ENCODE measurements around the gene RLBP1. TPM values are rescaled to one million over a fixed set of nuclear protein-coding genes. Genes with fewer than 3 reads are reported as not detected.

The RLBP1 gene
- total and polyA plus RNA-seq, 2 experiments from 2014 or later, result not detected

- H3K27me3 ChIP-seq (replicated peaks; ENCODE audit: insufficient read depth), result 0 out of 2 replicates have a peak, but pooled peaks cover 6% of the 10 kb centered on the region
- H3K4me2 ChIP-seq (ENCODE audit: unreplicated experiment), result no peak overlapping the region
- no peaks in the 10 kb centered on the region for H3K4me1 ChIP-seq (ENCODE audit: insufficient read depth)
- no peak for DNase-seq
- H3F3A ChIP-seq (ENCODE audit: insufficient read depth), result no peaks in the 10 kb centered on the region
- no peak overlapping the region for H3K9ac ChIP-seq
- no peak overlapping the region for H2AFZ ChIP-seq
- H3K9me3 ChIP-seq (ENCODE audit: low read depth), result no peaks in the 10 kb centered on the region
- no peak overlapping the region for H3K27ac ChIP-seq
- H3K79me2 ChIP-seq (ENCODE audit: insufficient read depth), result no peaks in the 10 kb centered on the region
- H3K9me2 ChIP-seq (ENCODE audit: insufficient read depth), result no peaks in the 10 kb centered on the region
- no peak for TF ChIP-seq EZH2phosphoT487 (IDR thresholded peaks at IDR 0.05; ENCODE audit: insufficient read depth, low read depth)
- TF ChIP-seq EZH2 (IDR thresholded peaks at IDR 0.05; ENCODE audit: insufficient read depth, poor library complexity, severe bottlenecking), result no peak
- no peaks in the 10 kb centered on the region for H4K20me1 ChIP-seq (ENCODE audit: insufficient read depth)
- 68 to 73% methylated on average over 5 of the region's 5 CpGs for WGBS, 2 experiments (ENCODE audit: low coverage in 1 of 2, low lambda C conversion rate in 2 of 2, missing lambda C conversion rate in 2 of 2)
- no peaks in the 10 kb centered on the region for H3K36me3 ChIP-seq (ENCODE audit: low read depth)
- H3K4me3 ChIP-seq, result no peak overlapping the region
- in situ Hi-C loops (cut with MboI), result no loop called here
Measured at GRCh38 chr15:89211678-89212170, 9.7 kb downstream of the RLBP1 start.

GRCh38 chr15:89209057-89209456 lies 12.3 kb downstream of the RLBP1 start:
- TF ChIP-seq EZH2 (IDR thresholded peaks at IDR 0.05; ENCODE audit: insufficient read depth, poor library complexity, severe bottlenecking) (no peak), EZH2phosphoT487 (IDR thresholded peaks at IDR 0.05; ENCODE audit: insufficient read depth, low read depth) (no peak)
- Histone ChIP-seq H3K4me1 (ENCODE audit: insufficient read depth) (0 out of 2 replicates have a peak, but pooled peaks cover 1% of the 10 kb centered on the region), H3K9me3 (ENCODE audit: low read depth) (no peaks in the 10 kb centered on the region), H3K79me2 (ENCODE audit: insufficient read depth) (no peaks in the 10 kb centered on the region), H3K27ac (no peak overlapping the region), H2AFZ (no peak overlapping the region), H3K36me3 (ENCODE audit: low read depth) (no peaks in the 10 kb centered on the region), H3K9me2 (ENCODE audit: insufficient read depth) (no peaks in the 10 kb centered on the region), H3K4me3 (no peak overlapping the region), H3K4me2 (ENCODE audit: unreplicated experiment) (no peak overlapping the region), H3F3A (ENCODE audit: insufficient read depth) (no peaks in the 10 kb centered on the region), H4K20me1 (ENCODE audit: insufficient read depth) (no peaks in the 10 kb centered on the region), H3K27me3 (replicated peaks; ENCODE audit: insufficient read depth) (0 out of 2 replicates have a peak, but pooled peaks cover 6% of the 10 kb centered on the region), H3K9ac (no peak overlapping the region)
- no peak for DNase-seq
- WGBS, 2 experiments (ENCODE audit: low coverage in 1 of 2, low lambda C conversion rate in 2 of 2, missing lambda C conversion rate in 2 of 2), result 83 to 92% methylated on average over 1 of the region's 1 CpG
- in situ Hi-C loops (cut with MboI), result no loop called here

GRCh38 chr15:89208256-89208655 lies 13.1 kb downstream of the RLBP1 start:
- Histone ChIP-seq H3K4me3 (no peak overlapping the region), H3F3A (ENCODE audit: insufficient read depth) (no peaks in the 10 kb centered on the region), H3K9me2 (ENCODE audit: insufficient read depth) (no peaks in the 10 kb centered on the region), H3K36me3 (ENCODE audit: low read depth) (no peaks in the 10 kb centered on the region), H3K79me2 (ENCODE audit: insufficient read depth) (no peaks in the 10 kb centered on the region), H2AFZ (no peak overlapping the region), H3K27ac (no peak overlapping the region), H3K27me3 (replicated peaks; ENCODE audit: insufficient read depth) (0 out of 2 replicates have a peak, but pooled peaks cover 1% of the 10 kb centered on the region), H3K4me1 (ENCODE audit: insufficient read depth) (0 out of 2 replicates have a peak, but pooled peaks cover 8% of the 10 kb centered on the region), H3K9ac (no peak overlapping the region), H3K4me2 (ENCODE audit: unreplicated experiment) (no peak overlapping the region), H4K20me1 (ENCODE audit: insufficient read depth) (no peaks in the 10 kb centered on the region), H3K9me3 (ENCODE audit: low read depth) (no peaks in the 10 kb centered on the region)
- no peak for DNase-seq
- in situ Hi-C loops (cut with MboI), result no loop called here
- TF ChIP-seq EZH2 (IDR thresholded peaks at IDR 0.05; ENCODE audit: insufficient read depth, poor library complexity, severe bottlenecking) (no peak), EZH2phosphoT487 (IDR thresholded peaks at IDR 0.05; ENCODE audit: insufficient read depth, low read depth) (no peak)

DNA sequence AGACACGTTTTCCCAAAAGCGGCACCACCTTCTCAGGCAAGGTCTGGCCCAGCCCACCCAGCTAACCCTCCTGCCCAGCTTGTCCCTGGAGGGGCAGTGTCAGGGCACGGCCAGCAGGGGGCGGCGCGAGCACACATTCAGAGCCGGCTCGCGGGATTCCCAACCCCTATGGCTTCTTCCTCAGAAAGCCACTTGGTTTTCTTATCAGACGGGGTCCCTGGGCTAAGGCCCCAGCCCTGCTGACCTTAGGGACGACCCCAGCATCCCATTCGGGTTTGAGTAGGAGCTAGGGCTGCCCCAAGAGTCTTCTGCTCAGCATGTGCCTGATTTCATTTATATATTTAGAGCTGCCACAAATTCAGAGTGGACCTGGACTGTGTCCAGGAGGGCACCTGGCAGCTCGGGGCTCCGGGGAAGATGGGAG lies 14.5 kb downstream of the RLBP1 start:
- 1 to 3% methylated on average over 14 of the region's 14 CpGs for WGBS, 2 experiments (ENCODE audit: low coverage in 1 of 2, low lambda C conversion rate in 2 of 2, missing lambda C conversion rate in 2 of 2)
- peak overlapping the region; percentile 67 for H3K4me2 ChIP-seq (ENCODE audit: unreplicated experiment)
- H3K27ac ChIP-seq, result no peak overlapping the region
- no peaks in the 10 kb centered on the region for H3K79me2 ChIP-seq (ENCODE audit: insufficient read depth)
- no peaks in the 10 kb centered on the region for H3K27me3 ChIP-seq (replicated peaks; ENCODE audit: insufficient read depth)
- H4K20me1 ChIP-seq (ENCODE audit: insufficient read depth), result no peaks in the 10 kb centered on the region
- no peaks in the 10 kb centered on the region for H3F3A ChIP-seq (ENCODE audit: insufficient read depth)
- no peaks in the 10 kb centered on the region for H3K36me3 ChIP-seq (ENCODE audit: low read depth)
- H3K4me1 ChIP-seq (ENCODE audit: insufficient read depth), result 0 out of 2 replicates have a peak, but pooled peaks cover 8% of the 10 kb centered on the region
- no peaks in the 10 kb centered on the region for H3K9me2 ChIP-seq (ENCODE audit: insufficient read depth)
- in situ Hi-C loops (cut with MboI), result no loop called here
- no peak overlapping the region for H3K9ac ChIP-seq
- peak overlapping the region; percentile 37; the same call in 1 of the 2 replicates for H3K4me3 ChIP-seq
- H2AFZ ChIP-seq, result peak overlapping the region; percentile 49; the same call in 1 of the 2 replicates
- no peak for TF ChIP-seq EZH2 (IDR thresholded peaks at IDR 0.05; ENCODE audit: insufficient read depth, poor library complexity, severe bottlenecking)
- no peak for TF ChIP-seq EZH2phosphoT487 (IDR thresholded peaks at IDR 0.05; ENCODE audit: insufficient read depth, low read depth)
- H3K9me3 ChIP-seq (ENCODE audit: low read depth), result no peaks in the 10 kb centered on the region
- DNase-seq, result peak; percentile 85

Data from GM23248 (cell line).